HG03097 (cell line): ENCODE measurements around the gene DENND4A.

ENCODE experiments used
- ATAC-seq: cut with Tn5 transposase; IDR thresholded peaks from one replicate; pipeline ENCODE4 v1.9.1; 2021; ENCODE audit not compliant: unreplicated experiment, low FRiP score

Gene DENND4A

GRCh38 chr15:65690173-65690572 is 101.9 kb downstream of the DENND4A start:
- no peak for ATAC-seq

GRCh38 chr15:65688462-65688861 is 103.6 kb downstream of the DENND4A start:
- no peak for ATAC-seq

DNA sequence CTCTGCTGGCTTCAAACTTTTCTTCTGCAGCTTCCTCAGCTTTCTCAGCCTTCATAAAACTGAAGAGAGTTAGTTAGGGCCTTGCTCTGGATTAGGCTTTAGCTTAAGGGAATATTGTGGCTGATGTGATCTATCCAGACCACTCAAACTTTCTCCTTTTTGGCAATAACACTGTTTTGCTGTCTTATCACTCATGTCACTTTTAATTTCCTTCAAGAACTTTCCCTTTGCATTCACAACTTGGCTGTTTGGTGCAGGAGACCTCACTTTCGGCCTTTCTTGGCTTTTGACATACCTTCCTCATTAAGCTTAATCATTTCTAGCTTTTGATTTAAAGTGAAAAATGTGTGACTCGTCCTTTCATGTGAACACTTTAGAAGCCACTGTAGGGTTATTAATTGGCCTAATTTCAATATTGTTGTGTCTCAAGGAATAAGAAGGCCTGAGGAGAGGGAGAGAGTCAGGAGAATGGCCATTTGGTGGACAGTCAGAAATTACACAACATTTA is 109.6 kb downstream of the DENND4A start:
- no peak for ATAC-seq

DNA sequence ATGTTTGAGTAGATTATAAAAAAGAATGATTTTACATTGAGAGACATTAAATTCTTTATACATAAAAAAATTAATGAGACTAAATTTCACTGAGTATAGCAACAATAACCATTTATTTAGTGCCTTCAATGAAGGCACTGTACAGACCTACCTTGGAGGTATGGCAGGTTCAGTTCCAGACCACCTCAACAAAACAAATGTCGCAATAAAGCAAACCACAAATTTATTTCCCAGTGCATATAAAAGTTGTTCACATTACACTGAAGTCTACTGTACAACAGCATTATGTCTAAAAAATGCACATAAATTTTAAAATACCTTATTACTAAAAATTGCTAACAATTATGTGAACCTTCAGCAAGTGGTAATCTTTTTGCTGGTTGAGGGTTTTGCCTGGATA is 111.5 kb downstream of the DENND4A start:
- ATAC-seq: no peak

DNA sequence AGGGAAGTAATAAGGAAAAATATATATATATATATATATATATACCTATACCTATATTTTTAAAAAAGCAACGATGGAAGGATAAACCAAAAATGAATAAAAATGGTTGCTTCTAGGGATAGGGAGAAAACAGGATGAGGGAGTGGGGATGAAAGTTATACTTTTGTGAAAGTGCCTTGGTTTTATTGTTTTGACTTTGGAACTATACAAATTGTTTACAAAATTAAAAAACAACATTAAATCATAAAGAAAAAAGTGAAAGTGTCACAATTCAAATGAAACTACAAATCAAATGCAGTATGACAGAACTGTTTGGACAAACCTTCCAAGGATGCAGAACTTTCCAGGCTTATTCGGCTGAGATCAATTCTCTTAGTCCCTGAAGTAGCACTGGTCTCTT is 116.0 kb downstream of the DENND4A start:
- no peak for ATAC-seq

DNA sequence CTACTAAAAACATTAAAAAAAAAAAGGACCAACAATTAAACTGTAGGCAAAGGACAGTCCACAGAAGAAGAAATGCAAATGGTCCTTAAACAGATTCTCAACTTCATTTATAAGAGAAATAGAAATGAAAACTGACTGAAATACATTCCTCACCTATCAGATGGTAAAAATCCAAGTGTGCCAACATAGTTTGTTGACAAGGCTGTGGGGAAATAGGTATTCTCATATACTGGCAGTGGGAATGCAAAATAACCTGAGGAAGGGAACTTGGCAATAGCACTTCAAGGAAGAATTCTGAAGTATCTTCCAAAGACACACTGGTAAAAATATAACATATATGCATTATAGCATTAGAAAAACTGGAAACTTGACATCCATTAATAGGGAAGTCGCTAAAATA is 116.5 kb downstream of the DENND4A start:
- ATAC-seq: no peak

DNA sequence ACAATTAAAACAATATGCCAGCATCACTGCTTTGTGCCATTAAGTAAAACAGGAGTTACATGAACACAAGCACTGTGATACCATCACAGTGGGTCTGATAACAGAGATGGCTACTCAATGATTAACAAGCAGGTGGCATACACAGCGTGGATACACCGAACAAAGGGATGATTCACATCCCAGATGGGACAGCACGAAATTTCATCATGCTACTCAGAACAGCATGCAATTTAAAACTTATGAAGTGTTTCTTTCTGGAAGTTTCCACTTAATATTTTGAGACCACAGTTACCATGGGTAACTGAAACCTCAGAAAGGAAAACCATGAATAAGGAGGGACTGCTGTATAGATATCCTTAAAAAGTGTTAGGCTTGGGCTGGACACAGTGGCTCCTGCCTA is 125.8 kb downstream of the DENND4A start:
- no peak for ATAC-seq

DNA sequence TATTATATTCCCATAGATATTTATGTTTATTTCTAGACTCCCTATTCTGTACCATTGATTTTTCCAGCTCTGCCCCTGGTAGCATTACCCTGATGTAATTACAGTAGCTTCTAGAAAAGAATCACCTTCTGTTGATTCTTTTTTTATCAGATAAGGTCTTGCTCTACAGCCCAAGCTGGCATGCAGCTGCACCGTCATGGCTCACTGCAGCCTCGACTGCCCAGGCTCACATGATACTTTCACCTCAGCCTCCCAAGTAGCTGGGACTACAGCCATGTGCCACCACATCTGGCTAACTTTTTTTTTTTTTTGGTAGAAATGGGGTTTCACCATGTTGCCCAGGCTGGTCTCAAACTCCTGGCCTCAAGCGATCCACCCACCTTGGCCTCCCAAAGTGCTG is 128.6 kb downstream of the DENND4A start:
- no peak for ATAC-seq

DNA sequence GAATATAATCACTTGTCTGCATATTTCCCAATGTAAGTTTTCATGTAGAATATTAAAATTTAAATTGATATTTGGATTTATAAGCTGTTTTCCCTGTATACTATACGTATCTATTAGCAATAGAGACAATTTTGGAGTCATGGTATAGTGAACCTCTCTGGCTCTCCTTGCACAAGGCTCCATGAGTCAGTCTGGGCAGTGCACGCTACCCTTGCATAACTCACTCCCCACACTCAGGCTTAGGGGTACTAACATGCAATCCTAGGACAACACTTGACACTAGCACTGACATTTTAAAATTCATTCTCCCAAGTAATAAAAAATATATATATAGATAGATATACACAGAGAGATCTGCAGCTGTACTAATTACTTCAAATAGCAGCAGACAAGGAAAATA is 131.2 kb downstream of the DENND4A start:
- no peak for ATAC-seq

DNA sequence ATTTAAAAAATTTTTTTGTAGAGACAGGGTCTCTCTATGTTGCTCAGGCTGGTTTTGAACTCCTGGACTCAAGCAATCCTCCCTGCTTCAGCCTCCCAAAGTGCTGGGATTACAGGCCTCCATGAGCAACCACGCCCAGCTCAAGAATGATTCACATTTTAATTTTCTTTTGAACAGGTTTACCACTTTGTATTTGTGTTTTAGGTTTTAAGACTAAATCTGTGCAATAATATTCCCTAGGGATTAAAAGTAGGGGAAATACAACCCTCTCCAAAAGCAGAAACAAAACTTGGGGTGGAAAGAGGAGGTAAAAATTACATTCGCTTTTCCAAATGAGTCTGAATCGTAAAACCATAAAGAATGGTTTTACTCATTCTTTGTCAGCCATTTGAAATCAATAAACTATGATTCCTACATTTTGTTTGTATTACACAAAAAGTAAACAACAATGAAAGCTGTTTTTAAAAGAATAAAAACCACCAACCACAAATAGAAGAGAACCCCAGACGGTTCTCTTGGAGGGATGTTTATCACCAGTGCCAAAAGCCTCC is 132.5 kb downstream of the DENND4A start:
- ATAC-seq: no peak

DNA sequence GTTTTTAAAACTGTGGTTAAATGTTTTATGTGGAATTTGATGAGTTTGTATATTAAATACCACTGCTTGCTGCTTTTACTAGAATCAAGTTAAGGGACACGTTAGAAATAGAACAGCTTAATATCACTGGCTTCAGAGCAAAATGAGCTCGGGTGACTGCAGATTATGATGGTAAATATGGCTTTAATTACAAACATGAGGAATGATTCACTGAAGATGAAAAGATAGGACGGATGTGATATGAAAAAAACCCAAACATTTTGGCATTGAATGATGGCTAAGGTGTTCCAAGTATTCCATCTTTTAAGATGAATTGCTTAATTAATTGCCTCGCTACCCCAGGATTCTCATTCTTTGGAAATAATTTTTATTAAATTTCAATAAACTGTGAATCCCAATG is 136.6 kb downstream of the DENND4A start:
- no peak for ATAC-seq

DNA sequence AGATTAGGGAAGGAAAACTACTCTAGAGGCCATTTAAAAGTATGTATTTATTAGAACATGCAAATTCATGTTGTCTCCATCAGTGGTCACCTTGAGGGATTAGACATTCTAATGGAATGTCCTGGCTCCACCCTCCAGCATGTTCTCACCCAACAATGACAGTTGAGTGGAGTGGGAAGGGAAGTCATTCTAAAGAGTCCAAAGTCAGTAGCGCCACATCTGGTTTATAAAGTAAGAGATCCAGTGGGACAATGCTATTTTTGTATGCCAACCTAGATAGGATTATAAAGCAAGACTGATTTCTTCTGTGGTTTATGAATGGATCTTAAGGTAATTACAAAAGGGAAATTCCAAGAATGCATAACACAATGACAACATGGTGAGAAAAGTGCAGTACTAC is 137.1 kb downstream of the DENND4A start:
- ATAC-seq: no peak

- ATAC-seq: no peak
These were observed 138.1 kb downstream of the DENND4A start for GRCh38 chr15:65653801-65654521.

GRCh38 chr15:65653341-65653740 is 138.8 kb downstream of the DENND4A start:
- ATAC-seq: no peak

GRCh38 chr15:65651831-65652749 is 140.0 kb downstream of the DENND4A start:
- no peak for ATAC-seq

DNA sequence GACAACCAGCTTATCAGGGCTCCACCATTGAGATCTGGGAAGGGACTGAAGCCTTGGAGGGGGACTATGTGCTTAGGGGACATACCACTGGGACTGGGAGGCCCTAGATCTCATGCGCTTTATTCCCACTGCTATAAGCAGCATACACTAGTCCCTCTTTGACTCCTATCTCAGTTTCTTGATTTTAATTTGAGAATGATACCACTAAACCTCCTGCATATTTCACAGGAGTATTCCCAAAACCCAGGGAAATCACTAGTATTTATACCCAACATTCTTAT is 141.1 kb downstream of the DENND4A start:
- no peak for ATAC-seq

- ATAC-seq: no peak
These were observed 141.6 kb downstream of the DENND4A start for GRCh38 chr15:65650312-65651041.

DNA sequence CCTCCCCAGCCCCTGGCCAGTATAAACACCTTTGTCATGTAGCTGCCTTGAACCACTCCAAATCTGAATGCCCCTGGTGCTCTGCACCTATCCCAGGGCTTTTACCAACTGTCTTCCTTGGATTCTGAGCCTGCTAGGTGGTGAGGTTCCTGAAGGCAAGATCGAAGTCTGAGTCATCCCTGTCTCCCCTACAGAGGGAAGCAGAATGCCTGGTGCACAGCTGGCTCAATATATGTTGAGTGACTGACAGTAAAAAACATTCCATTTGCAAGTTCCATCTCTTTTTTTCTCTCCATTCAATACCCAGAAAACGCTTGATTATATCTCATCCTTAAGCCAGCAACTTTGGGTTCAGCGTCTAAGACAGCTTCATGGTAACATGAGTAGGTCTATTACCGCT is 145.6 kb downstream of the DENND4A start:
- no peak for ATAC-seq

- no peak for ATAC-seq
These were observed 146.7 kb downstream of the DENND4A start for GRCh38 chr15:65645392-65645791.

DNA sequence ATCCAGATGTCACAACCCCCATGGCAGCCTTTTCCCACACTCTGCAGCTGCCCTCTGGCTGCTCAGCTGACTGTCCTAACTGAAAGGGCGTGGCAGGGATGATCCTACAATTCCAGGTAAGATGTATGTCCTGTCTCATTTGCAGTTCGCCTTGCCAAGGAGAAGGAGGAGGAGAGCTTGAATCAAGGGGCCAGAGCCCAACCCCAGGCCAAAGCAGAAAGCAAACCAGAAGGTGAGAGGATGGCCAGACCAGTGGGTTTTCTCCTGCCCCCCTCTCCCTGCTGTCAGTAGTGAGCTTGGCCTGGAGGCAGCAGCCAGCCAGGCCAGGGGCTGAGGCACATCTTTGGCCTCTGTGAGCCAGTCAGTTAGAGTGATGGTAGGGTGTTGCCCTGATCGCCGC is 147.8 kb downstream of the DENND4A start:
- ATAC-seq: no peak

DNA sequence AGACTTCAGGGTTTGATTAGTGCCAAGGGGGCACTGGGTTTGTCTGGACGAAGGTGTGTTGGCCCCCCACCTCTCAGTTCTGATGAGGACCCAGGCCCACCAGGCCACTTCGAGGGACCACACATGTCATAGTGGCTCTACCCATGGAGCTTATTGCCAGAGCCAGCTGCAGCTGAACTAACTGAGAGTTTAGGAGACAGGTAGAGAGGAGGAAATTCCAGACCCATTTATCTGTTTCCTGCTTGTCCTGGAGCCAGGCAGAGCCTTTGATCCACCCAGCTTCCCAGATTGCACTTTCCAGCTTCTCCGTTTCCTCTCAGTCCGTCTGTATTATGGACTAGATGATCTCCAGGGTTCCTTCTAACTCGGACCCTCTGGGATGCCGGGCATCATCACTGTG is 149.5 kb downstream of the DENND4A start:
- ATAC-seq: no peak
